Lower leg skin (tissue), 3 donors: ENCODE results near the gene TMX2.

ENCODE experiments used
- POLR2A ChIP-seq, 2 donors: fragments of 450-650 bp; IDR thresholded peaks; one replicate each; pipeline ENCODE4 v1.6.1; 2016 to 2017; ENCODE audit warnings: antibody characterized with exemption in 2 of 2, mild to moderate bottlenecking in 1 of 2, moderate library complexity in 1 of 2
- TF ChIP-seq, protein P1 (sequence below), 3 donors: fragments of 450-650 bp; IDR thresholded peaks; one replicate each; pipeline ENCODE4 v1.5.1; 2016; ENCODE audit warnings: antibody characterized with exemption in 3 of 3, mild to moderate bottlenecking in 3 of 3, moderate library complexity in 2 of 3

- no peak for TF ChIP-seq POLR2A (IDR thresholded peaks at IDR 0.05)
- TF ChIP-seq, protein P1, sequence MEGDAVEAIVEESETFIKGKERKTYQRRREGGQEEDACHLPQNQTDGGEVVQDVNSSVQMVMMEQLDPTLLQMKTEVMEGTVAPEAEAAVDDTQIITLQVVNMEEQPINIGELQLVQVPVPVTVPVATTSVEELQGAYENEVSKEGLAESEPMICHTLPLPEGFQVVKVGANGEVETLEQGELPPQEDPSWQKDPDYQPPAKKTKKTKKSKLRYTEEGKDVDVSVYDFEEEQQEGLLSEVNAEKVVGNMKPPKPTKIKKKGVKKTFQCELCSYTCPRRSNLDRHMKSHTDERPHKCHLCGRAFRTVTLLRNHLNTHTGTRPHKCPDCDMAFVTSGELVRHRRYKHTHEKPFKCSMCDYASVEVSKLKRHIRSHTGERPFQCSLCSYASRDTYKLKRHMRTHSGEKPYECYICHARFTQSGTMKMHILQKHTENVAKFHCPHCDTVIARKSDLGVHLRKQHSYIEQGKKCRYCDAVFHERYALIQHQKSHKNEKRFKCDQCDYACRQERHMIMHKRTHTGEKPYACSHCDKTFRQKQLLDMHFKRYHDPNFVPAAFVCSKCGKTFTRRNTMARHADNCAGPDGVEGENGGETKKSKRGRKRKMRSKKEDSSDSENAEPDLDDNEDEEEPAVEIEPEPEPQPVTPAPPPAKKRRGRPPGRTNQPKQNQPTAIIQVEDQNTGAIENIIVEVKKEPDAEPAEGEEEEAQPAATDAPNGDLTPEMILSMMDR (IDR thresholded peaks at IDR 0.05), result no peak
These were observed 51.6 kb downstream of the TMX2 start for GRCh38 chr11:57764021-57764420.
